Pulmonary artery endothelial cell (primary cell): ENCODE data around the gene SNAI1. TPM values are rescaled to one million over a fixed set of nuclear protein-coding genes. Genes with fewer than 3 reads are reported as not detected.
"Not testable (repeated sequence)": the region's sequence is repeated elsewhere in the genome, so short reads cannot be mapped to it uniquely, and the experiment has no call there.

Experiments
- DNase-seq: peaks from one replicate; pipeline ENCODE4 v3.0.0-alpha.2; 2011; ENCODE audit warnings: low read depth, low spot score
- total RNA-seq: library from RNA; depleted of rRNA; stranded (reverse); fragments of >200 nt; gene quantifications from 2 replicates; pipeline ENCODE4 v1.2.3, GENCODE V29; 2014

Gene SNAI1
- total RNA-seq: 0.86 and 2.1 TPM in 2 replicates

DNA sequence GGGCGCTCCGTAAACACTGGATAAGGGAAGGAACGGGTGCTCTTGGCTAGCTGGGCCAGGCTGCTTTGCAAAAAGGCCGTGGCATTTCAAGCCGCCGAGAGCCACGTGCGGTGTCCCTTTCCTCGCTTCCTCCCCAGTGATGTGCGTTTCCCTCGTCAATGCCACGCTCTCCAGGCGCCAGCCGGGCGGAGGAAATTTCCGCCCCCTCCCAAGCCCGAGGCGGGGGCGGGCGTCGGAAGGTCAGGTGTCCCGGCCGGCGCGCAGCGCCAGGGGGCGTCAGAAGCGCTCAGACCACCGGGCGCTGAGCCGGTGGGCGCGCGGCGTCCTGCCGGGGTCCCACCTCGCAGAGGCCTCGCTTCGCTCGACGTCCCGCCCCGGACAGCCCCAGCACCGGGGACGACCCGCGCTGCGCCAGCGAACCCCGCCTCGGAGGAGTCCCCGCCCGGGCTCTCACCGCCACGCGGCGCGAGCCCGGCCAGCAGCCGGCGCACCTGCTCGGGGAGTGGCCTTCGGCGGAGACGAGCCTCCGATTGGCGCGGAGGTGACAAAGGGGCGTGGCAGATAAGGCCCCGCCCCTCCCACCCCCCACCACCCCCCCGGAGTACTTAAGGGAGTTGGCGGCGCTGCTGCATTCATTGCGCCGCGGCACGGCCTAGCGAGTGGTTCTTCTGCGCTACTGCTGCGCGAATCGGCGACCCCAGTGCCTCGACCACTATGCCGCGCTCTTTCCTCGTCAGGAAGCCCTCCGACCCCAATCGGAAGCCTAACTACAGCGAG, at the start of gene SNAI1:
Gene SNAI1, plus strand, starts transcription at position 635 of the 777 bp plus-strand sequence. Its CDS starts 80 bp downstream, at position 715.
- peak; percentile 52 for DNase-seq

DNA sequence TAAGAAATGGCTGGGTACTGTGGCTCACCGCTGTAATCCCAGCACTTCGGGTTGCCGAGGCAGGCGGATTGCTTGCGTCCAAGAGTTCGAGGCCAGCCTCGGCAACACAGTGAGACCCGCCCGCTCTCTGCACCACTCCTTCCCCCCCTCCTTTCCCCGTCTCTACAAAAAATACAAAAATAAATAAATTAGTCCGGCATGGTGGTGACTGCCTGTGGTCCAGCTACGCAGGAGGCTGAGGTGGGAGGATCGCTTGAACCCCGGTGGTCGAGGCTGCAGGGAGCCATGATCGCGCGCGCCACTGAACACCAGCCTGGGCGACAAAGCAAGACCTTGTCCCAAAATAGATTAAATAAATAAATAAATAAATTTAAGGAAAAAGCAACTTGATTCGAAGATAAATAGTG, 47.0 kb upstream of the SNAI1 start:
- DNase-seq: no peak

DNA sequence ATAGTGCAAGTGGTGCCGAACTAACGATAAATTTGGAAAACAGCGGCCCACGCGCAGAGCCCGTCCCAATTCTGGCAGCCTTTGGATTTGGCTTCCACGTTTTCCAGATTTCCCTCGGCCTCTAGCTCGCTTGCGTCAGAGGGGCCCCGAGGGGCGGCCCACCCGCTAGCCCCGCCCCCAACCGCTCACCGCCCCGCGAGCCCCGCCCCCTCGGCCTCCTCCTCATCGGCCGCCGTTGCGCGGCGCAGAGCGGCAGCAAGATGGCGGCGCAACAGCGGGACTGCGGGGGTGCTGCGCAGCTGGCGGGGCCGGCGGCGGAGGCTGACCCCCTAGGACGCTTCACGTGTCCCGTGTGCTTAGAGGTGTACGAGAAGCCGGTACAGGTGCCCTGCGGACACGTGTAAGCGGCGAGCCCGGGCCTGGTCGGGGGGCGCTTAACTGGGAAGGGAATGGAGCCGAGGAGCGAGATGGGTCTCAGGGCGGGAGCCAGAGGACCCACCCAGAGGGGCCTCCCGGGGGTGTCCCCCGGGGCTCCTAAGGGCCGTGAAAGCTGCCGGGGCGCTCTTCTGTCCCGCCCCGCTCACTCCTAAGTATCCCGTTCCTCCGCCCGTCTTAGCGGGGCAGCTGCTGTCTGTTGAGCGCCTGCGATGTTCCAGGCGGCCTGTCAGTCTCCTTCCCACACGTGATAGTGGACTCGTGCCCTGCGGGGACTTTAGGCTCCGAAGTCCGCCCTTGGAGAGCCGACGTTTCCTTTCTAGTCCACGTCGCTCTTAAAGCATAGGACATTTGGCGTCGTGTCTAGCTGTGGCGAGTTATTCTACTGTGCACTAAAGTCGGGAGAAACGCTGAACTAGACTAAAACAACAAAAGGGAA, 46.4 kb upstream of the SNAI1 start, which contains the start of gene RNF114:
Gene RNF114, plus strand, starts transcription at position 245 of the 874 bp plus-strand sequence. Its CDS starts 16 bp downstream, at position 261.
- peak; percentile 57 for DNase-seq

DNA sequence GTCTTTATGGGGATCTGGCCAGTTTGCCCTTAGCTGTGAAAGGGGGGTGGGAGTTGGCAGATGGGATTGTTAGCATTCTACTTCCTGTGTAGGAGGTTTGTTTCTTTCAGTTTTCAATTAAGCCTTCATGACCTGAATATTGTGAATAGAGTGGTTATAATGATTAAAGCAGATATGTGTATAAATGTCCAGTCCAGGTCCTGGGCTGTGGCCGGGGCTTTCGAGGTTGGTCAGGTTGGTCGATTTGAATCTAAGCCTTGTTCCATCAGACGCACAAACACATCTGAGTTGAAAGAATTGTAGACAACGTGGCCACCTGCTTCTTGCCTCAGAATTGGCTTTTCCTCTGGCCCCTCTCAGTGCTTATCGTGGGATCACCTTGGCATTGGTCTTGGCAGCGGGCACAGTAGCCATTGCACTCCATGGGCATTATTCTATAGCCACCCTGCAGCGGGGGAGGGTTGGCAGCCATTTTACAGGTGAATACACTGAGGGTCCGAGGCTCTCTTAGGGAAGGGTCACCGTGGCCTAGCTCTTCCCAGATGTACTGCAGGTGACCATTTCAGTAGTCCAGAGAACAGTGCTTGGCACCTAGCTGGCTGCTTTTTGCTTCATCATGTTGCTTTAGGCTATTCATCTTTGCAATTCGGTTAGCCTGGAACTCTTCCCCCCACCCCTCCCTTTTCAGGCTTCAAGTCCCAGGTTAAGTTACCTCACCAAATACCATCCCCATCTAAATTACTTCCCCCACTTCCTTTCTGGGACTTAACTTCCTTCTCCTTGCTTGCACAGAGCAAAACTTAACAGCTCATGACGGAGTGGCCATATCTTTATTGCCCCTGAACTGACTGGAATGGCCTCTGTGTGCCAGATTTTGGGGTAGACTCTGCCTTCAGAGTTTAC, 45.5 kb upstream of the SNAI1 start:
- no peak for DNase-seq

- DNase-seq: peak; percentile 11
Observed at GRCh38 chr20:49938173-49939163, 44.3 kb upstream of the SNAI1 start.

DNA sequence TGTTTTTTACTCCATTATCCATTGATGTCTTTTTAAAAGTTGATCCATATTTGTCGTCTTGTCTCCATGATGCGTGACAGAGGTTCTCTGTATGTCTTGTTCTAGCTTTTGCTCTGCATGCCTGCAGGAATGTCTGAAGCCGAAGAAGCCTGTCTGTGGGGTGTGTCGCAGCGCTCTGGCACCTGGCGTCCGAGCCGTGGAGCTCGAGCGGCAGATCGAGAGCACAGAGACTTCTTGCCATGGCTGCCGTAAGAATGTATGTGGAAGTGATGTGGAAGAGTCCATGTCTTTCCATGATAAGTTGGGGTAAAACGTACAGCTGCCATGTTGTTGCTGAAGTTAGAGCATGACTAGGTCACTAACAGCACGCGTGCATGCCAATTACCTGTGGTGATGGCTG, 41.3 kb upstream of the SNAI1 start:
- DNase-seq: no peak

DNA sequence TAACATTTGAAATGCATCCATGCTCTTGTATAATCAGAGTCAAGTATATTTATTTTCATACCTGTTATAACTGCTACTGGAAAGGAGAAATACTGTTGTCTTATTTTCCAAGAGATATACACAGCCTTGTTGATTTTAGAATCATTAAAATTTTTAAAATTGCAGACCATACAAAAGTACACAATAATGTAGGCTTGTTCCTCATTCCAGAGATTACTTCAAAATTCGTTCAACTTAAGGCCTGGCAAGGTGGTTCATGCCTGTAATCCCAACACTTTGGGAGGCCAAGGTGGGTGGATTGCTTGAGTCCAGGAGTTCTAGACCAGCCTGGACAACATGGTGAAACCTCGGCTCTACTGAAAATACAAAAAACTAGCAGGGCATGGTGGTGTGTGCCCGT, 40.5 kb upstream of the SNAI1 start:
- no peak for DNase-seq

DNA sequence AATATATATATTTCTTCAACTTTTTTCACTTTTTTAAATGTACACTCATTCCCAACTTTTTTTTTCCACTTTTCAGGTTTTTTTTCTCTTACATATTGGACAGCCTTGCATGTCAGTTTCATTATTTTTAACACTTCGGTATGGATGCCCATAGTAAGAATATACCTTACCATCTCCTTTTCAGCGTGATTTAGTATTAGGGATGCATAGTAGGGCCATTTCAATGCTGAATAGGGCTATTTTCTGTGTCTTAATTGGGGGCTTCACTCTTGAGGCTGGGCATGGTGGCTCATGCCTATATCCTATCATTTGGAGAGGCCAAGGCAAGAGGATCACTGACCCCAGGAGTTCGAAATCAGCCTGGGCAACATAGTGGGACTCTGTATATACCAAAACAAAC, 39.8 kb upstream of the SNAI1 start:
- DNase-seq: no peak

DNA sequence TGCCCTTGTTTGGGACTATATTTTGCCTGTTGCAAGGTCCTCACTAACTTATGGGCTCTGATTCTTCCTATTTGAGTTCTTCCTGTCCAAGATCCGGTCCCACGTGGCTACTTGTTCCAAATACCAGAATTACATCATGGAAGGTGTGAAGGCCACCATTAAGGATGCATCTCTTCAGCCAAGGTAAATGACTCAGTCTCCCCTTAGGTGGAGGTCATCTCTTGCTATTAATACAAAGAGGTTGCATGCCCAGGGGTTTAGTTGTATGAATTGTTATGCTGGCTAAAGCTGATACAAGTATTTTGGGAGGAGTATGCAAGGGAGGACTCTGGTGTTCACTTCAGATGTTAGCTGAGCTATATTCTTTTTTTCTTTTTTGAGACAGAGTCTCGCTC, 37.5 kb upstream of the SNAI1 start:
- no peak for DNase-seq

GRCh38 chr20:49945701-49946477, 36.9 kb upstream of the SNAI1 start:
- no peak for DNase-seq

GRCh38 chr20:49948178-49948577, 34.6 kb upstream of the SNAI1 start:
- DNase-seq: no peak

DNA sequence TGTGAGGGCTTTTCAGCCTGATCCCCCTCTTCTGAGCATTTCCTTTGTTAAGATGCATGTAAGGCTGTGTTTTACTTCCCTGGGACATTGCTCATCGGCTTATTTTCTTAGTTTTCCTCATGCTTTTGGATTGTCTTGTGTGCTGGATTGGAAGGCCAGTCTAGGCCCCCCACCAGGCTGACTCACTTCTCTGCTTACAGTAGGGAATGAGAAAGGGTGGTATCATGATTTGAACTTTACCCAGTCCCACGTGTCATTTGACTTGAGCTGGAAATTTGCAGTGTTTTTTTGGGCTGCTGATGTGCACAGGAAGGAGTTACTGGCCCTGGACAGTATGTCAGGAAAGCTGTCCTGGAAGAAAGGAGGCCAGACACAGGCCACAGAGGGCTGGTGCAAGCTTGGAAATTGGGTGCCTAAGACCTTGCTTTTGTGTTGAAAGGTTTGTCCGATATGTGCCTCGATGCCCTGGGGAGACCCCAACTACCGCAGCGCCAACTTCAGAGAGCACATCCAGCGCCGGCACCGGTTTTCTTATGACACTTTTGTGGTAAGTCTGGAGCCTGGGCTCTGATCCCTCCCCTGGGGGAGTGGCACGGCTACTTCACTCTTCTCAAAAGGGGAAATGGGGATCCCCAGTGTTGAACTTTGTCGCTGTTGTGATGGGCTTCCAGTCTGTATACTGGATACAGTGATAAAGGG, 33.8 kb upstream of the SNAI1 start:
- DNase-seq: no peak

GRCh38 chr20:49951151-49951550, 31.6 kb upstream of the SNAI1 start:
- no peak for DNase-seq

DNA sequence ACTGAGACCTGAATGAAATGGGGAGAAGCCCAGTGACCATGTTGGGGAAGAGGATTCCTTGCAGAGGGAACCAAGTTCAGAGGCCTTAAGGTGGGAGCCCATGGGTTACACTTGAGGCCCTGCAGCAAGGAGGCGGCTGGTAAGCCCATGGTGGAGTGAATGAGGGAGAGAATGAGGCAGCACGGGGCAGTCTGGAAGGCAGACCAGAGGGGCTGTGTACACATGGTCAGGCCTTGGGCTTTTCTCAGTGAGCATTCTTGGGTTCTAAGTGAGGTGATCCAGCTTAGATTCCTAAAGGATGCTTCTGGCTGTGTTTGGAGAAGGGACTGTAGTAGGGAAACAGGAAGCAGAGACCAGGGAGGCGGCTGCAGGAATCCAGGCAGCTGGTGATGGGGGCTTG, 27.6 kb upstream of the SNAI1 start:
- no peak for DNase-seq

DNA sequence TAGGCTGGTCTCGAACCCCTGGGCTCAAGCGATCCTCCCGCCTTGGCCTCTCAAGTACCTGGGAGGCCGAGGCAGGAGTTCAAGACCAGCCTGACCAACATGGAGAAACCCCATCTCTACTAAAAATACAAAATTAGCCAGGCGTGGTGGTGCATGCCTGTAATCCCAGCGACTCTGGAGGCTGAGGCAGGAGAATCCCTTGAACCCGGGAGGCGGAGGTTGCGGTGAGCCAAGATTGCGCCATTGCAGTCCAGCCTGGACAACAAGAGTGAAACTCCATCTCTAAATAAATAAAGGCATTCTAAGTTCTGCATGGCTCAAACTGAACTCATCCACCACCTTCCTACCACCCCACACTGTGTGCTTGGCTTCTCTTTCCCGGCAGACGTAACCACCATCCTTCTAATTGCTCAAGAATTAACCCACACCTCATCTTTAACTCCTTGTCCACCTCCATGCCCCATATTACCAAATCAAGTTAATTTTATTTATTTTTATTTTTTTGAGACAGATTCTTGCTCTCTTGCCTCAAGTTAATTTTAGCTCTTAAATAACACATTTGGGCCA, 26.9 kb upstream of the SNAI1 start:
- DNase-seq: not testable (repeated sequence)

DNA sequence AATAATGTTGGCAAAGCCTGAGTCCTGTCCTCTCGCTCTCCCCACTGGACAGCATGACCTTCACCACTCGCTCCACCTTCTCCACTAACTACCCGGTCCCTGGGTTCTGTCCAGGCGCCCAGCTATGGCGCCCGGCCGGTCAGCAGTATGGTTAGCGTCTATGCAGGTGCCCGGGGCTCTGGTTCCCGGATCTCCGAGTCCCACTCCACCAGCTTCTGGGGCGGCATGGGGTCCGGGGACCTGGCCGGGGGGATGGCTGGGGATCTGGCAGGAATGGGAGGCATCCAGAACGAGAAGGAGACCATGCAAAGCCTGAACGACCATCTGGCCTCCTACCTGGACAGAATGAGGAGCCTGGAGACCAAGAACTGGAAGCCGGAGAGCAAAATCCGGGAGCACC, 26.1 kb upstream of the SNAI1 start:
- DNase-seq: no peak

GRCh38 chr20:49957089-49957938, 25.5 kb upstream of the SNAI1 start:
- DNase-seq: not testable (repeated sequence)
